Omental fat pad (tissue), 4 donors: ENCODE results near the gene KCNK2. TPM values are rescaled to one million over a fixed set of nuclear protein-coding genes. Genes with fewer than 3 reads are reported as not detected.

Experiments used
- ATAC-seq: fragments of 150-250 bp; one replicate; pipeline ENCODE4 v1.9.1; 2016; ENCODE audit warnings: mild to moderate bottlenecking, moderate library complexity; ENCODE audit not compliant: low FRiP score
- DNase-seq: peaks from one replicate; pipeline ENCODE4 v3.0.0-alpha.2; 2019; ENCODE audit warnings: low spot score
- total RNA-seq, 4 donors: library from RNA; depleted of rRNA; stranded (reverse); fragments of >200 nt; gene quantifications; one replicate each; pipeline ENCODE4 v1.1.0, GENCODE V29; 2016
- TF ChIP-seq, protein P1 (sequence below), 3 donors: fragments of 450-650 bp; IDR thresholded peaks; one replicate each; pipeline ENCODE4 v1.5.1; 2016 to 2017; ENCODE audit warnings: antibody characterized with exemption in 3 of 3, mild to moderate bottlenecking in 3 of 3, moderate library complexity in 2 of 3

The KCNK2 gene
- total RNA-seq, 4 donors from 2014 or later: 0.48 to 4.7 (median 1.3) TPM

DNA sequence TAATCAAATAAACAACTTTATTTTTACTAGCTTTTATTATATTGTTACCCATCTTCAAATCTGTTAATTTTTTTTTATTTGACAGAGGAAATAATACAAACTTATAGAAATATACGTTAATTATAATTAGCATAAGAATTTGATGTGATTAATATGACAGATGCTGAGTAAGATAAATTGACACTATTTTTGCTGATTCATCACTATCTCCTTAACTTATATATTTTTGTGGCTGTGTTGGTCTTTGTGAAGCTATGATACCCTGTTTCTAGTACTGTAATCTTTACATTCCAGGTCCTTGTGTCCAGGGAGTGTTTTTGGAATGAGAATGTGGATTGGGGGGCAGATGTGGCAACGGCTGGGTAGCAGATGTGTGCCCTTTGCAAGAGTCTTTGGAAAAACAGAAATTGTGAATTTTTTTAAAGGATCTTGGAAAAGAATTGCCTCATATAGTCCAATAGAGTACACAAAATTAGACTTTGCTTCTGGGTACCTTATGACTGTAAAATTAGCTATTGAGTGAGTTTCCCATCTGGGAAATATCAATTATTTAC, 102.6 kb downstream of the KCNK2 start:
- TF ChIP-seq, protein P1, sequence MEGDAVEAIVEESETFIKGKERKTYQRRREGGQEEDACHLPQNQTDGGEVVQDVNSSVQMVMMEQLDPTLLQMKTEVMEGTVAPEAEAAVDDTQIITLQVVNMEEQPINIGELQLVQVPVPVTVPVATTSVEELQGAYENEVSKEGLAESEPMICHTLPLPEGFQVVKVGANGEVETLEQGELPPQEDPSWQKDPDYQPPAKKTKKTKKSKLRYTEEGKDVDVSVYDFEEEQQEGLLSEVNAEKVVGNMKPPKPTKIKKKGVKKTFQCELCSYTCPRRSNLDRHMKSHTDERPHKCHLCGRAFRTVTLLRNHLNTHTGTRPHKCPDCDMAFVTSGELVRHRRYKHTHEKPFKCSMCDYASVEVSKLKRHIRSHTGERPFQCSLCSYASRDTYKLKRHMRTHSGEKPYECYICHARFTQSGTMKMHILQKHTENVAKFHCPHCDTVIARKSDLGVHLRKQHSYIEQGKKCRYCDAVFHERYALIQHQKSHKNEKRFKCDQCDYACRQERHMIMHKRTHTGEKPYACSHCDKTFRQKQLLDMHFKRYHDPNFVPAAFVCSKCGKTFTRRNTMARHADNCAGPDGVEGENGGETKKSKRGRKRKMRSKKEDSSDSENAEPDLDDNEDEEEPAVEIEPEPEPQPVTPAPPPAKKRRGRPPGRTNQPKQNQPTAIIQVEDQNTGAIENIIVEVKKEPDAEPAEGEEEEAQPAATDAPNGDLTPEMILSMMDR (IDR thresholded peaks at IDR 0.05): no peak
- ATAC-seq: no peak

DNA sequence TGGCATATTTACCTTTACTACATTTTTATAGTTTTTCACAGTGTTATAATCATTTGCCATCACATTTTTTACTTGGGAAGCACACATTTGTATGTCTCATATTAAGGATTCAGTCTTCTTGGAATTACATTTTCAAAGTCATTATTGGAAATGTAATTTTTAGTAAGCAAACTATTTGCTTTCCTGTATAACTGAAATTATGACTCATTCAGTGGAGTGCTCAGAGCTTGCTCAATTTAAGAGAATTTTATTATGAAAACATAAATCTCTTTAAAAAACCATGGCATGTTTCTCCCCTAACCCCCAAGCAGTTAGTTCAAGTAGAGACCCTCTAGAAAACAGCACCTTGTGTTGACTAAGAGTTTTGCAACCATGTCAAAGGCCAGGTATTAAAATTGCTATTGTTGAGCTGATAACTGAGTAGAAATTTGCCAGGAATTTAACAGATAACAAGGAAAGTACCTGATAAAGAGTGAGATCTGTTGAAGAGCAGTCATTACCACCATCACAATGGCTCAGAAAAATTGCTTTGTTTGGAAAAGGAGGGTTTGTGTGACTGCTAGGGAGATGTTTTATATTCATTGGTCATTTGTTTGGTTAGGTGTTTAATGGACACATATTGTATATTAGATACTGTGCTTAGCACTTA, 105.9 kb downstream of the KCNK2 start:
- ATAC-seq (no peak), DNase-seq (no peak)
- TF ChIP-seq, protein P1 (IDR thresholded peaks at IDR 0.05): no peak

More for the DNA sequence above, 102.6 kb downstream of the KCNK2 start:
- no peak for DNase-seq

DNA sequence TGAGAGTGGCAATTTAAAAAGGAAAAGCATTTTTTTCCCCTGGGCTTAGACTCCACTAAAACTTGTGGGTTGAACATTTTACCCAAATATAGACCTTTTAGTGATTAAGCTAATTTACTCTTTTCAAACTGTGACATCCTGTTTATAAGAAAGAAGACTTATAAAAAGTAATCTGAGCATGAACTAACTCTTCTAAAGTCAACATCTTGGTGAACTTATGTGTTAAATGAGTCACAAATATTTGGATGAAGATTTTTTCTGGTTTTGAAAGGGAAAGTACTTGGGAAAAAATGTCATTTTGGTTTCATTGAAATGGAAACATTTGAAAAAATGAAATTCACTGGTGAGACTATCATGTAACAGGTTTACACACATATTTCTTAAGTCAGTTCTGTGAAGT, 109.8 kb downstream of the KCNK2 start:
- no peak for ATAC-seq
- TF ChIP-seq, protein P1 (IDR thresholded peaks at IDR 0.05): no peak
- no peak for DNase-seq

DNA sequence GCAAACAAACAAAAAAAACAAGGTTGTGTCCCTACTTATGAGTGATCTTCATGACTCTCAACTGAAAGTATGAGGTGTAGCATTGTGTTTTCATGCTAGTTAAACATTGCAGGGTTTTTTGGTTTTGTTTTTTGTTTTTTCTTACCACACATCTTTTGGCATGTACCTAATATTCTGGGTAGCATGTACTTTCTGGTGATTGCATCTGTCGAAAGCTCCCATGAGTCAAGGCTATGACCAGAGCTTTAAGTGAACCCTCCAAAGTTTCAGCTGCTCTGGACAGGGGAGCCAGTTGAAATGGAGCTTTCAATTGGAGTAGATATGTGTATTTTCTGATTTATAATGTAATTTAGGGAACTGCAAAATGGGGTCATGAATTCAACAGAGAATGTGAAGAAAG, 115.5 kb downstream of the KCNK2 start:
- no peak for DNase-seq
- no peak for ATAC-seq
- TF ChIP-seq, protein P1 (IDR thresholded peaks at IDR 0.05): no peak

DNA sequence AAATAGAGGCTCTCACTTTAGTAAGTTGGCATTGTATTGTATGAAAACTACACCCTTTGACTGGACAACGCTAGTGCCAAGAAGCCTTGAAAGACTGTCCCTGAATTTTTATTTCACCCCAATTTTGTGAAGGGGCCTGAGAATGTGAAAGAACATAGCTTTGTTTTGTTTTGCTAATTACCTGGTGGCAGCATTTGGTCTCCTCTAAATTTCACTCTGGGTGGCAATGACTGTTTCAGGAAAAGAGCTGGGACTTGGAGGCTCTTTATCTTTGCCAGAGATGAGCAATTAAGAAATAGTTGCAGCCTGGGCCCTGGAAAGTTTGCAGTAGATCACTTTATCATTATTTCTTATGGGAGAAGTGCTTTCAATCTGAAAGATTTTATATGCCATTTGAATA, 117.6 kb downstream of the KCNK2 start:
- TF ChIP-seq, protein P1 (IDR thresholded peaks at IDR 0.05): no peak
- ATAC-seq: no peak
- no peak for DNase-seq

DNA sequence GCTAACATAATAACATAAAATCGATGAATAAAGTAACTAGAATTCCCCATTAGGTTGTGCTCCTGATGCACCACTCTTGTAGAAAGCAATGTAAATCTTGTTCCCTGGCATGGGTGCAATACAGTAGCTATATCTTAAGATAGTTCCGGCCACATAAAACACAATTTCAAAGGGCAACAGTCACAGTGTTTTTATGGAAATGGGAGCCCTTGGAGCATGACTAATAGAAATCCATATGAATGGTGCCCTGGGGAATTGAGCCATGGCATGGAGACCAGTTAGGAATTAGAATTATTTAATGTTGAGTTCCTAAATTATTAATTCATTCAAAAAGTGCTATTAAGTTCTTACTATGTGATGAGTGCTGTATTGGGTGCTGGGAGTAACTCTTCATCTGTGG, 118.7 kb downstream of the KCNK2 start:
- ATAC-seq (no peak), DNase-seq (no peak)
- TF ChIP-seq, protein P1 (IDR thresholded peaks at IDR 0.05): no peak

DNA sequence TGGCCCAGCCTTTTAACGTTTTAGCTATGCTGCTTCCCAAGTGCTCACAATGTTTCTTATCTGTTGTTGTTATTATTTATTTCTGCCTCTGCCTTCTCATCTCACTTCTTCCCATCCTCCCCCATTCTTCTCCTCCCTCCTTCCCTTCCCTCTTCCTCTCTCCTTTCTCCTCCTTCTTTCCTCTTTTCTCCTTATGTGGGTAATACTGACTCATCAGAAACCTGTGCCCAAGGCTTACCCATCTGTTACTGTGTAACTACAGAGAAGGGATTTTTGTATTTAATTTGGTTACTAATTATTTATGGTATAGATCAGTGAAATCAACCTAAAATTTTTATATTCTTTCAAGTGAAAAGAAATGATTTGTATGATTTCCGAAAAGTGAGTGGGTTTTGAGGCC, 120.3 kb downstream of the KCNK2 start:
- DNase-seq (no peak), ATAC-seq (no peak)
- TF ChIP-seq, protein P1 (IDR thresholded peaks at IDR 0.05): no peak
